ENCODE data around the gene MDGA2.

Gene MDGA2

GRCh38 chr14:47675466-47676314 lies at the start of gene MDGA2:
TSS of gene MDGA2 (minus strand) at chr14:47675605.
- peak; percentile 30 for DNase-seq (ENCODE audit: low spot score)
- in situ Hi-C loops (cut with MboI; ENCODE audit: low sequenced_read_pairs, unreplicated experiment): no loop called here
- TF ChIP-seq CTCF (IDR thresholded peaks at IDR 0.05; ENCODE audit: borderline replicate concordance, control extremely low read depth, extremely low read depth, insufficient read depth, missing control alignments): no peak

DNA sequence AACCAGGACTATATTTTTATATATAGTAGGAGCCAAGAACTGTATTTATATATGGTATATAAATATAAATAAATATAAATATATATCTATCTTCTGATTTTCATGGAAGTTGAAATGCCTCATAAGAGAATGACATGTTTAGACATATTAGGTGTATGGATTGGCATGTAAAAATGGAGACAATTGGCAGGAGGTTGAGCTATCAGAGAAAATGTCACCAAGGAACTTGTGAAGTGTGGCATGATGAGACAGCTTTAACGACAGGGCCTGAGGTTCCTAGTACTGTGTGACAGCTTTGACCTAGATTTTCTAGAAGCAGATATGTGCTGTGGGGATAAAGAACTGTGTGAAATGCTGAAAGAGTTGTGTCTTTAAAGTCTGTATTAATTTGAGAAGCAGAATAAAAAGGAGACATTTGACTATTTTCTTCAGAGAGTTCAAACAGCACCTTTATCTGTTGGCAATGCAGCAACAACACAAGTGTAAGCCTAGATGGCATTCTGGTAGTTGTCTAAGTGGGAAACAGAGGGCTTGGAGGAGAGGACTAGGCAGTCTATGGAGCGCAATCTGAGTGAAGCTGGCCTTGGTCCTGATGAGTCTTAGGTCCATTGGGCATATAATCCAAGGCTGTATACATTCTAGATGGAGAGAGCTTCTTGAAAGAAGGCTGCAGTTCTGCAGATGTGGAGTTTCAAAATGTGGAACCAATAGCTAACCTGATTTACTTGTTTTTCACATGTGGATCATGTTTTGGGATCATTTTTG lies 47.7 kb upstream of the MDGA2 start:
- in situ Hi-C loops (cut with MboI; ENCODE audit: low sequenced_read_pairs, unreplicated experiment): no loop called here
- TF ChIP-seq CTCF (IDR thresholded peaks at IDR 0.05; ENCODE audit: borderline replicate concordance, control extremely low read depth, extremely low read depth, insufficient read depth, missing control alignments): no peak
- no peak for DNase-seq (ENCODE audit: low spot score)

DNA sequence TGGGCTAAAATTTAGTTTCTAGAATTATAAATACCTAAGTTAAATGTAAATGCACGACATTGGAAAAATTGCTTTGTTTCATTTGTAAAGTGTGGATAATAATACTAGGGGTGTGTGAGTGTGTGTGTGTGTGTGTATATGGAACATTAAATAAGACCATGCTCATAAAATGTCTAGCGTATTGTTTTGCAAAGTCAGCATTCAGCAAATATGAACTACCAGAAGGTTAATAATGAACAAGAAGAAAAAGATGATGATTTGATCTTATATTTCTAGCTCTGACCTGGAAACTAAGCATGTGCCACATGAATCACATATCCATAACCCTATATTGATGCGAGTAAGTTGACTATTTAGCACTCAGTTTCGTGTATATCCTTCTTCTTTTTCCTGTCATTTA lies 44.9 kb upstream of the MDGA2 start:
- no peak for TF ChIP-seq CTCF (IDR thresholded peaks at IDR 0.05; ENCODE audit: borderline replicate concordance, control extremely low read depth, extremely low read depth, insufficient read depth, missing control alignments)
- in situ Hi-C loops (cut with MboI; ENCODE audit: low sequenced_read_pairs, unreplicated experiment): no loop called here
- no peak for DNase-seq (ENCODE audit: low spot score)

- TF ChIP-seq CTCF (IDR thresholded peaks at IDR 0.05; ENCODE audit: borderline replicate concordance, control extremely low read depth, extremely low read depth, insufficient read depth, missing control alignments): no peak
- no peak for DNase-seq (ENCODE audit: low spot score)
- in situ Hi-C loops (cut with MboI; ENCODE audit: low sequenced_read_pairs, unreplicated experiment): no loop called here
These were observed 39.9 kb upstream of the MDGA2 start for GRCh38 chr14:47715330-47715729.

DNA sequence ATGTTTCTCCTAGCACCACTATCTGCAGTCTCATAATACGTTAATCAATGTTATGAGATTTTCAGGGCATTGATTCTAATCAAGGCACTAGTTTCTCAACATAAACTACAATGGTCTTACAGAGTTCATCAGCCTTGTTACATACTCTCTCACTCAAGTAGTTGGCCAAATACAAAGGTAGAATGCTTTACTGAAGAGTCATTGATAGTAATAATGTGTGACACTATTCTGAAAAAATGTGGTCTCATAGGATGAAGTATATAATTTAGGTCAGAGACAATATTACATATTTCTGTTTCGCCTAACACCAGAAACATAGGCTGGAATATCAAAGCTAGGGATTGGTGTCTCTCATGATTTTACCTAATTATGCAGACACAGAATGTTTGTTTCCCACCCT lies 35.2 kb upstream of the MDGA2 start:
- no peak for TF ChIP-seq CTCF (IDR thresholded peaks at IDR 0.05; ENCODE audit: borderline replicate concordance, control extremely low read depth, extremely low read depth, insufficient read depth, missing control alignments)
- no peak for DNase-seq (ENCODE audit: low spot score)
- in situ Hi-C loops (cut with MboI; ENCODE audit: low sequenced_read_pairs, unreplicated experiment): no loop called here

GRCh38 chr14:47705683-47706082 lies 30.3 kb upstream of the MDGA2 start:
- in situ Hi-C loops (cut with MboI; ENCODE audit: low sequenced_read_pairs, unreplicated experiment): no loop called here
- TF ChIP-seq CTCF (IDR thresholded peaks at IDR 0.05; ENCODE audit: borderline replicate concordance, control extremely low read depth, extremely low read depth, insufficient read depth, missing control alignments): no peak

More at GRCh38 chr14:47705683-47706082, 30.3 kb upstream of the MDGA2 start:
- DNase-seq (ENCODE audit: low spot score): no peak

Measured in GM13976 (cell line).